GM18870 (cell line): ENCODE results near the gene SULT1C3.

Experiments used
- ATAC-seq: cut with Tn5 transposase; IDR thresholded peaks from one replicate; pipeline ENCODE4 v1.9.1; 2021; ENCODE audit warnings: moderate library complexity; ENCODE audit not compliant: unreplicated experiment

Gene SULT1C3

DNA sequence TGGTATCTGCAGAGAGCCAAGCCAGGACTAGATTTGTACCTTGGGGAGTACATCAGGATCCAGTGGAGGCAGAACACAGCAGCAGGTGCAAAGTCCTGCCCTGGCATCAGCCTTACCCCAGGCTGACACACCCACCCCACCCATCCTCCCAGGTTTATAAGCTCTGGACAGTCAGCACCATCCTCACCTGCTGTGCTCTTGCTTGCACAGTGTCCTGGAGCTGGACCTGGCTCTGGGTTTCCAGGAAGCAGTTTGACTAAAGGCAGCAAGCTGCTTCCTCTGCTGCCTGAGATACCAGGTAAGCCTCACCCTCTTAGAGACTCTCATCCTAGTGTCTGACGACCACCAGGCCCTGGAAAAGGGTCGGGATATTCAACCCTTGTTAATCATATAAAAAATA, at the start of gene SULT1C3:
Gene SULT1C3, plus strand, starts transcription at position 183 of the 400 bp plus-strand sequence. CDS start 7,227 bp downstream, outside the sequence.
- no peak for ATAC-seq

DNA sequence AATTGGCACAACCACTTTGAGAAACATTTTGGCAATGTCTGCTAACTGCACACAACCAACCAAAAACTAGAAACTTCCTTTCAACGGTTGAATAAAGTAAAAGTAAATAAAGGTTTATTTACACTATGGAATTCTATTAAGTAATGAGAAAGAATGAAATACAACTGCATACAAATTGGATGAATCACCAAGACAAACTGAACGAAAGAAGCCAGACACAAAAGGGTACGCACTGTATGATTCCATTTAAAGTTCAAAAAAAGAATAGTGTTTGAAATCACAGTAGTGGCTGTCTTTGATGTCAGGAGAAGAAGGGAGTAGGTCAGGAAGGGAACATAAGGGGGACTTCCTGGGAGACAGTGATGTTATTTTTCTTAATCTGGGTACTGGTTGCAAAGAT, 46.5 kb upstream of the SULT1C3 start:
- no peak for ATAC-seq

DNA sequence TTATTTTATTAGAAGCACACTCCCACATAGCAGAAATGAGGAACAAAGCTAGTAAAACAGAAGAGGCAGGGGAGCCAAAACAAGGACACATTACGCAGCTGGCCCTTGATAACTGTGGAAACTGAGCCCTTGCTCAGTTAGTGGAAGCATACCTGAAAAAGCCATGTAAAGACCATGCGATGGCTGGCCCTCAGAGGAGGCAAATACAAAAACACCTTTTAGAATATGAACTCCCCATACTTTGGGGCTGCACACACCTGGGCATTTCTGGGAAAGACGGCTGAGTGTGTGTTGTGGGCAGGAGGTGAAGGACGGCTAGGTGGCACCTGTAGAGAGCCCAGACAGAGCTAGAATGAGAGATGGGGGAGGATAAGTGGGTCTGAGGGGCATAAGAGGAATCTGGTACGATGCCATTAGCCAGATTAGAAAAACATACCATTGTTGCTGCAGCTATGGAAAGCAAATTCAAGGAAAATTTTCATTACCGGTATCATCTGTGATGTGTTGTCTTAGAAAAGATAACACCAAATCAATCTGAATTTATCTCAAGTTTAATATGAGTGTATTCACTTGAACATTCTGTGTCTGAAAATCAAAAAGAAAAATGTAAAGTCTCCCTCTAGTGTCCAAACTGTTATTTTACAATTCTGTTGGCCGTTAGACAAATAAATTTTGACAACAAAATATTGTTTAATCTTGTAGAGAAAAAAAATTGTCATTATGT, 45.2 kb upstream of the SULT1C3 start:
- no peak for ATAC-seq

DNA sequence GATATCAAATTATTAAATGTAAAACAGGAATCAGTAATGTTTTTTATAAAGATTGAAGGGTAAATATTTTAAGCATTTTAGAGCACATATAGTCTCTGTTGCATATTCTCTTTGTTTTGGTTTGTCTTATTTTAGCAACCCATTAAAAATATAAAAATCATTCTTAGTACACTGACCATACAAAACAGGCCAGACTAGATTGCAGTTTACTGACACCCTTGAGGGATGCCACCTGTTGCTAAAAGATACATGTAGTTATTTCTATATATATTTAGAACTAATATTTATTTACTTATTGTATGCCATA, 44.7 kb upstream of the SULT1C3 start:
- ATAC-seq, result no peak

DNA sequence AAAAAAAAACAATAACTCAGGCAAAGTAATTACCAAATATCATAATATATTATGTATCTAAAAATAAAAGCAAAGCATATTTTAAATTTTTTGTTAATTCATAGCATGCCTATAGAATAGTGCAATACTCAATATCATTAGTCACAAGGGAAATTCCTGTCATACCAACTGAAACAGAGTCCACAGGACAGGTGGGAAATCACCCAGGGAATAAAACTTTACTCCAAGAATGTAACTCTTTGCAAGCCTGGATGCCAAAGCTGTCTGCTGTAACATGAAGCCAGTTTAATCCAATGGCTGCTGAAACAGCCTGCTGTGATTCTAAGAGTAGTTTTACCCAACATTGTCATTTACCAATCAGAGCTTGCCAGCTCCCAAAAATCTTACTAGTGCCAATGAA, 40.0 kb upstream of the SULT1C3 start:
- no peak for ATAC-seq

DNA sequence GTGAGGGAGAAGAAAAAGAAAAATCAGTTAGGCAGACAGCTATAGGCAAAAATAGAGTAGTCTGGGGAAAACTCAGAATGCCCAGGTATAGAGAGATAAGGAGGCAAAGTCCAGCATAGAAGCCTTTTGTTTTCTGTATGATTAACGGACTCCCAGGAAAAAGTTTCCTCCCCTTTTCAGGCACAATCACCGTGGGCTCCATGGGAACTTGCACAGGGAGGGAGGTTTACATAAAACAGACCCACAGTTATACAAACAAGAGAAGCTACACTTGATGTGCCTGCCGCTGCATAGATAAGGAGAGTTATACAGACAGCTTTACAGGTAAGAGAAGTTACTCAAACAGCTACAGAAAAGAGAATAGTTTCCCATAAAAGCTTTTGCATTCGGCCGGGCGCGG, 39.2 kb upstream of the SULT1C3 start:
- ATAC-seq, result no peak

DNA sequence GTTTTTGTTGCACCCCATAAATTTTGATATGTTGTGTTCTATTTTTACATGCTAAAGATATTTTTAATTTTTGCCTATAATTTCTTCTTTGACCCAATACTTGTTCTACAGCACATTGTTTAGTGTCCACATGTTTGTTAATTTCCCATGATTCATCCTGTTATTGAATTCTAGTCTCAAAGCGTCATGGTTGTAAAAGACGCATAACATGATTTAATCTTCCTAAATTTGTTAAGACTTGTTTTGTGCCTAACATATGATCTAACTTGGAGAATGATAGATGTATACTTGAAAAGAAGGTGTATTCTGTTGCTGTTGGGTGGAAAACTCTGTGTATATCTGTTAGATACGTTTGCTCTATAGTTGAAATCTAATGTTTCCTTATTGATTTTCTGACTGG, 27.1 kb upstream of the SULT1C3 start:
- ATAC-seq, result no peak

DNA sequence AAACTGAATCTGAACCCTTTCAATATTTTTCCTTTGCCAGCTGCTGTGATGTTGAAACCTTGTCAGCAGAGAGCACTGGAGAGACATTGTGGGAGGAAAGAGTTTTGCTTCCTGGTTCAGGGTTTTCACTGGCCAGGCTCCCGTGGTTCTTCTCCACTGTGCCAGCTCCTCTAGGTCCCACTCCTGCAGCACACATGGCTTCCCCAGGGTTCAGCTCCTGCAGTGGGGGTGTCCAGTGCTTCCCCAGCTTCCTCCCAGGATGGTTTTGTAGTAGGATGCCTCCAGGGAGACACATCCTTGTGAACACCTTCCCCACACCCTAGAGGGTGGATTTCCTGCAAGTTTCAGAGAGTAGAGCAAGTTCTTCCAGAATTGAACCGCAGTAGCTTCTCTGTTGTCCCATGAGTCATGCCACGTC, 24.0 kb upstream of the SULT1C3 start:
- no peak for ATAC-seq

DNA sequence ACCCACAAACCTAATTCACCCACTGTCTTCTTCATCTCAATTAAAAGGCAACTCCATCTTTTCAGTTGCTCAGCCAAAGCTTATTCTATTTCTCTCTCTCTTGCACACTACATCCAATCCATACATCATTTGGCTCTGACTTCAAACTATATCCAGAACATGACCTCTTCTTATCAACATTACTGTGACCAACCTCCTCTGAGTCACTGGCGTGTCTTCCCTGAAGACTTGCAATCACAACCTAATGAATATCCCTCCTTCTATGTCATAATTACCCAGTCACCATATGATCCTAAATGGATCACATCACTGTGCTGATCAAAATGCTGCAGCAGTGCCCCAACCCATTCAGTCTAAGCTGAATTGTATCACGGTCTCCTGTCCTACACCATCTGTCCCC, 22.6 kb upstream of the SULT1C3 start:
- ATAC-seq, result no peak

DNA sequence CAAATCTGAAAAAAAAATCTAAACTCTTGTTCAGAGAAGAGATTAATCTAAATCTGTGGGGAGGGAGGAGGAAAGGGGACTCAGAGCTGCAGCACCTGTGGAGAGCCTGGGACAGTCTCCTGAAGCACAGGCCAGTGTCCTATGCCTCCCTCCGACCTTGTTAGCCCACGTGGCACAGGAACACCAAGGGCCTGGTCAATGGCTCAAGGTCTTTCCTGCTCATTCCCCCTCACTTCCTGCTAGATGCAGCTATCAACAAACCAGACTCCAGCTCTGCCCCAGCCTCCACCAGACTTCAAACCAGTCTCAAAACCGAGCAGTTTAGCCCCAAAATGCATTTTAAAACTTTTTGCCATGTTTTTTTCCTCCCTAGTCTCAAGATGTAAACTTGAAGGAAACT, 20.1 kb upstream of the SULT1C3 start:
- ATAC-seq, result no peak

DNA sequence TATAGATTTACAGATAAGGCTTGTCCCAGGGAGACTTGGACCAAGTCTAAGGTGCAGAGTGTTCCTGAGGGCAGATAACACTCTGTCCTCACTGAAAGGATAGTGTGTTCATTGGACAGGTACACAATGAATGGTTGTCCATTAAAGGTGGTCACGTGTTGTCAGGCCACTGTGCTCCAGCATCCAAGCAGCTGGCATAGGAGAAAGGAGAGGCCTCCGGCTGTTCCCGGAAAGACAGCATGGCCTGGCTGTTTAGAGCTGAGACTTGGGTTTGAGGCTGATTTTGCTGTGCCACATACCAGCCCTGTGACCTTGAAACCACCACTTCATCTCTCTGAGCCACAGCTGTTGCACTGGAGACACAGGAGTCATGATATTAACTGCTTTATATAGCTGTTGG, 19.6 kb upstream of the SULT1C3 start:
- no peak for ATAC-seq

DNA sequence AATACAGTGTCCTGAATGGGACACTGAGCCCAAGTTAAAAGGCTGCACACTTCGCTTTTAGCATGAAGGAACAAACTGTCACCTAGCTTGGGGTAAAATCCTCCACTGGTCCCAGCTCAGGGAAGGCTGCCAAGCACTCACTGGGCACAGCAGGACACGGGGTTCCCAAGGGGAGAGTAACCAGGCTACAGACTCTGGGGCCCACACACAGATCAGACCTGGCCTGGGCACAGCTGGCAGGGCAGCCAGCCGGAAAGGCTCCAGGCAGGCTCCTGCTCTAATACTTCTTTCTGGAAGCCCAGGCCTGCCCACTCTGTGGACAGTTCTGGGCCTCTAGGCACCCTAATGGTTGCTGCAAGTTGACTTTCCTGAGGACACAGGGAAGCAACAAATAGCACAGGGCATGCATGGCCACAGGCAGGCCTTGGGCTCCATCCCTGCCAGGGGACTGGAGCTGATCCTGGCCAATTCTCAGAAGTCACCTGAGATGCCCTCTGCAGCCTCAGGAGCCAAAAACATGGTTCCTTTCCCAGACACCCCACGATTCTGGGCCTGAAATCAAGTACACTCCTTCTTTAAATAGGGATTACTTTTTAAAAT, 18.7 kb upstream of the SULT1C3 start:
- no peak for ATAC-seq

DNA sequence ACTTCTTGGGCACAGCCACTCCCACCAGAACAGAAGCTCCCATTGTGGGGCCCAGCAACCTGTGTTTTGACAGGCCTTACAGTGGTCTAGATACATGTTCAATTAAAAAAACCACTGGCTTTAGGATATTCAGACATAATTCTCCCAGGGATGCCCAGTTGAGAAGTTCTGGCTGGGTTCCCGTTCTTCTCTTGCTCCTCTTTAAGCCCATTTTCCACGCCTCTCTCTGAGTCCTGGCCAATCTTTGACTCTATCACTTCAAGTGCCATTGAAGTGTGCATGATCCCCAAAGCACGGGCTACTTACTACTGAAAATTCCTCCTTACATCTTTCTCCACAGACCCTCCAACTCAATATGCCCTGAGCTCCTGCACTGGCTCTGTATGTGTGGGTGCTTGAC, 17.5 kb upstream of the SULT1C3 start:
- no peak for ATAC-seq

DNA sequence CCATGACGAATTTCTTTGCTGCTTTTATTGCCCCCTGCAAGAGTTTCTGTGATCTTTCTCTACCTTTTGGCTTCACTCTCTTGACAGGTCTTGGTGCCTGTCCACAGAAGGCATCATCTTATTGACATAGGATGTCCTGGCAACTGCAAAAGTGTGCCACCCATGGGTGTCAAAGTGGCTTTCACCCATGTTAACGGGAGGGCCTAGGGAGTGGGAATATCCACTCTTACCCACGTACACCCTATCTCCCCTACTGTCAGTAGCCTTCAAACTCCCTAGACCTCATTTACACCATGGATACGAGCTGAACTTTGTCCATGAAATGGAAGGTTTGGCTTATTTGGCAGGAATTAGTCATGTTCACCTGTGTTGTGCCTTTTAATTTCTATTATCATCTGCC, 16.2 kb upstream of the SULT1C3 start:
- no peak for ATAC-seq

DNA sequence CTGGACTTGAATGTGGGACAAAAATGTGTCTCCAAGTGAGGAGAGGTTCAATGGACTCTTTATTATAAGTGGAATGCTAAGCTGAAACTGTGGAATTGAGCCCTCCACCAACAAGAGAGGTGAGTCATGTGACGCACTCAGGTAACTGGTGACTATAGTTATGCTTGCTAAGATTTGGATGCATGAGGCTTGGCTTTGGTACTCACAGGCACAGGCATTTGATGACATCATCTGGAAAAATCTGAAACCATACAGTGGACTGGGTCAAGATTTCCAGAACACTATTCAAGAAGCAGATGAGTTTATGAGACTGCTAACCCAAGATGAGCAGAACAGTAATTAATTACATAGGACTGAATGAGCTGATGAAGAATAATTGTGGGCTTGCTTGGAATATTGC, 15.7 kb upstream of the SULT1C3 start:
- ATAC-seq, result no peak

DNA sequence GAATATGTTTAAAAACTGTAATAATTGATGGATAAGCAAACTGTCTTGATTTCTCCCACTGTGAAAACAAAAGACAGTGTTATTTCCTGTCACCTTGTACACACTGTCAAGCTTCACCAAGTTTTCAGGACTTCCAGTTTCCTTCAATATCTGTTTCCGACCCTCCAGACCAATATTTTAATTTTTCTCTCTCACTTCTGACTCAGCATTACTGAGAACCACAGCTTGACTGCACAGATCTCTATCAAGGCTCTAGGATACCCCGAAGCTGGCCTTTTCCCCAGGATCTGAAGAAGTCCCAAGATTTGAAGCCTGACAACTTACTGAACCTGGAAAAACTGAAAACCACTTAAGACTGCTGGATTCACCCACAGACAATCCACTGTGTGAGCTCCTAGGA, 13.2 kb upstream of the SULT1C3 start:
- ATAC-seq, result no peak

DNA sequence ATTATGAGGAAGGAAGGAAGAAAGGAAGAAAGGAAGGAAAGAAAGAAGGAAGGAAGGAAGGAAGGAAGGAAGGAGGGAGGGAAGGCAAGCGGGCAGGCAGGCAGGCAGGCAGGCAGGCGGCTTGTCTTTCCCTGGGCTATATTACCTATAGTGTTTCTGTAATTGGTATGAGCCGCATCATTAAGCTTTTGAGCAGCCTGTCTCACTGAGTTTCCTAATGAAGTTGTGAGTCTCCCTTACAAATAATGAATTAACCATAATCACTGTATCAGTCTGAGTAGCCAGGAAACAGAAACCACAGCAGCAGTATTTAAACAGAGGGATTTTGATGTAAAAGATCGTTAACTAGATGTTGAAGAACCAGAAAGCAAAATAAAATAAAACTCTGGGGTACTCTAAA, 11.8 kb upstream of the SULT1C3 start:
- no peak for ATAC-seq

DNA sequence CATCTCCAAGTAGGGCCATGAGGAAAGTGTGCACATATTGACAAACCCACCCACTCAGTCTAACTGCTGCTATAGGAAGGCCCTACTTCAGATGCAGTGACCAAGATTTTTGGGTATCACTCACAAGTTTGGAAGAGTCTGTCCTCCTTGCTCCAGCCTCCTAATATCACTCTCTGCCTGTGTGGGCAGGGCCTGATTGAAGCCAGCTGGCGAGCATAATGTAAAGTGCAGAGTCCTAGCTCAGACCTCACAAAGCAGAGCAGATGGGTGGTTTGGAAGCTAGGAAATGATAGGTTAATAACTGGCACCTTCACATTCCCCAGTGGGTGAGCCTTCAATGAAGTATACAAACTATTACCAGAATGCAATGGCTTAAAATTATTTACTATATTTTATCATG, 11.2 kb upstream of the SULT1C3 start:
- ATAC-seq, result no peak

DNA sequence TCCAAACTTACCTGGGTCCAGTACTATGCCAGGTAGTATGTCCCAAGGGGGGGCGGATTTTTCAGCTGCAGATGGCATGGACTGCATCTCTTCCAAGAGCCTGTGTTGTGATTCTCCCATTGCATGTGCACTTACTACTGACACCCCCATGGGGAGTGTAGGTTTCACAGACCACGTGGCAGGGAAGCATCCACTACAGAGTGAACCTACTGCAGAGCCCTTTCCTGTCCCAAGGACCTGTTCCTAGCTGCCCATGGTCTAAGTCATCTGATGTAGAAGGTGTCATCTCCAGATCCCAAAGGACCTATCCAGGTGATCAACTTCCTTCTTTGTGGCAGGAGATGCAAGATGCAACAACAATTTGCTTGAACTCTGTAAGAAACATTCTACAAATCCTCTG, 9.9 kb upstream of the SULT1C3 start:
- ATAC-seq, result no peak

DNA sequence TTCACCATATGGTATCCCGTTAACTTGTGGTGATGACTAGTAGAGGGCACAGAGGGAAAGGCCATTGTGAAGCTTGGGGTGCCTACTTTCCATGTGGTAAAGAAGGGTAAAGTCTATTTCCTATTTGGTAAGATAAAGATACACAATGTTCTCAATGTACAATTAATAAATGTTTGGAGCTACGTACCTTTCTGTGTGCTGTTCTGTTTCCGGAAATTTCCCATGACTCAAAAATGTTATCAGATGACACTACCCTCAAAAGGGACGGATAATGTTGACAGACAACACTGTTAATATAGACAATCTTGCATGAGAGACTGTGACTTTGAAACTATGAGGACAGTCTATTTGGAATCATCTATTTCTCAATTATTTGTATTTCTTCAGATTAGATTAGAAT, 4.2 kb upstream of the SULT1C3 start:
- no peak for ATAC-seq

DNA sequence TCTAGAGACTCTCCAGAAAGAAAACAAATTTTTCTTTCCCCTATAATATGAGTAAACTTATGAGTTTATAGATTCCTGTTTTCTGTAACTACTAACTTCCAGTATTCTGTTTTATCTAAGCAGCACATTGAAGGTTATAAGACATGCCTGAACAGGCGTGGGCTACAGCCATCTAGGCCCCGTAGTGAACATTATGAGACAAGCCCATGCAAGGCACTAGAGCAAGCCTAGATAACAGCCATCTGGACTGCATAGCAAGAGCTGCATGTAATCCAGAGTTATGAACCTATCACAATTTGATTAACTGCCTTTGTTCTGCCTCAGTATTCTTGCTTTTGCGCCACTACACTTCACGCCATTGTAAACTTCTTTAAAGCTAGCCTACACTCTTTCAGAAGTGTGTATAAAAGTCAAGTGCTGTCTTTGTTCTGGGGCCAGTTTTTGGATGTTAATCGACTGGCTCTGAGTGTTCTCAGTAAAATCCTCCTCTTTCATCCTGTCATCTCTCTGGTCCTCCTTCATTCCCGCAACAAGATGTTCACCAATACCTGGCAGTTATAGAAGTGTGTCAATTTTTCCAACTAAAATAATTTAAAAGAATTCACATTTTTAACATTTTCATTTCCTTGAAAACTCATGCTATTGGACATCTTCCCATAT, 3.0 kb upstream of the SULT1C3 start:
- ATAC-seq, result no peak

DNA sequence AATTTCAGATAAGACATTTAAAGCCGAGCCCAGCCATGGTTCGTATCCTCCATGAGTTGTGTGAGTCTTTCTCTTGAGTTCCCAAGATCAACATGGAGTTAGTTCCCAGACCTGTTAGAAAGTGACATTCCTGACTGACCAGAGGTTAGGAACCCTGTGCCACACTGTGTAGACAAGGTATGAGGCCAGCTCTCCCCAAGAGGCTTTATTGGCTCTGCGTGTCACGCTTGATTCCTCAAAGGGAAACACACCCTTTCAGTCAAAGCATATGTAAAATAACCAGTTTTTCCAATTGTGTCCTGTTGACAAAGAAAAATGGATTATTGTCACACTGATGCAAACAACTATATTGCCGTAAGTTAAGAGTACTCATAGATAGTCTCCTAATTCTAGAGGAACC, 1.2 kb downstream of the SULT1C3 start:
- ATAC-seq, result no peak

DNA sequence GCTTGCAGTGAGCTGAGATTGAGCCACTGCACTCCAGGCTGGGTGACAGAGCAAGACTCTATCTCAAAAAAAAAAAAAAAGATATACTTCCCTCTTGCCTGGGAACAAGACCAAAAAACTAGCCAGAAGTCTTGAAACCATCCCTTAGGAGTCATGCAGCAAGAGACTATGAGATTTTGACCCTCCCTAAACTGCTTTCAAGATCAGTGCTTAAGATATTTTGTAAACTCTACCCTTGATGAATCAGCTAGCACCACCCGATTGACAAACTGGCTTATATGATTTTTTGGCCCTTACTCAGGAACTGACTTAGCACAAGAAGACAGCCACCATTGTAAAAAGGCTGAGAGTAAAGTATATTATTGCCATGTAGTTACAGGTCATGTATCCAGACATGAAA, 3.8 kb downstream of the SULT1C3 start:
- ATAC-seq, result no peak
